H9 (cell line): ENCODE data around the gene EMC8. TPM values are rescaled to one million over a fixed set of nuclear protein-coding genes. Genes with fewer than 3 reads are reported as not detected.

ENCODE experiments used
- DNase-seq: peaks from one replicate; pipeline ENCODE4 v3.0.0-alpha.2; 2017
- H2AFZ ChIP-seq: one replicate; pipeline ENCODE4 v1.6.1; 2013; ENCODE audit warnings: mild to moderate bottlenecking, low read length, control low read depth, moderate library complexity
- H2AK5ac ChIP-seq: 2 replicates; pipeline ENCODE4 v1.6.1; 2013; ENCODE audit warnings: low read length, control low read depth, mixed read lengths; ENCODE audit not compliant: insufficient read length
- H2BK120ac ChIP-seq: one replicate; pipeline ENCODE4 v1.6.1; 2013; ENCODE audit warnings: low read depth, mild to moderate bottlenecking, low read length, control low read depth, inconsistent platforms; ENCODE audit not compliant: poor library complexity, severe bottlenecking
- H2BK12ac ChIP-seq: 2 replicates; pipeline ENCODE4 v1.6.1; 2013; ENCODE audit warnings: low read length, control low read depth, mixed read lengths, low read depth; ENCODE audit not compliant: insufficient read length
- H2BK15ac ChIP-seq: 2 replicates; pipeline ENCODE4 v1.6.1; 2013; ENCODE audit warnings: low read depth, low read length, control low read depth
- H2BK20ac ChIP-seq: one replicate; pipeline ENCODE4 v1.6.1; 2013; ENCODE audit warnings: low read depth, mild to moderate bottlenecking, low read length, control low read depth, inconsistent platforms; ENCODE audit not compliant: poor library complexity, severe bottlenecking
- H2BK5ac ChIP-seq: 2 replicates; pipeline ENCODE4 v1.6.1; 2013; ENCODE audit warnings: low read length, control low read depth, mixed read lengths; ENCODE audit not compliant: insufficient read length
- H3K14ac ChIP-seq: 2 replicates; pipeline ENCODE4 v1.6.1; 2013; ENCODE audit warnings: low read length, control low read depth; ENCODE audit not compliant: insufficient read depth
- H3K18ac ChIP-seq: 2 replicates; pipeline ENCODE4 v1.6.1; 2013; ENCODE audit warnings: low read depth, mild to moderate bottlenecking, mixed read lengths, low read length, control low read depth; ENCODE audit not compliant: insufficient read length
- H3K23ac ChIP-seq: 2 replicates; pipeline ENCODE4 v1.6.1; 2013; ENCODE audit warnings: low read length, control low read depth, mixed read lengths, low read depth; ENCODE audit not compliant: insufficient read length
- H3K23me2 ChIP-seq: 2 replicates; pipeline ENCODE4 v1.6.1; 2013; ENCODE audit warnings: low read depth, mild to moderate bottlenecking, mixed read lengths, low read length, control low read depth; ENCODE audit not compliant: insufficient read length, poor library complexity, severe bottlenecking
- H3K27ac ChIP-seq: 2 replicates; pipeline ENCODE4 v1.5.1; 2013; ENCODE audit warnings: low read length, control low read depth, mixed read lengths, low read depth; ENCODE audit not compliant: insufficient read length
- H3K27me3 ChIP-seq: 2 replicates; pipeline ENCODE4 v1.6.1; 2013; ENCODE audit warnings: low read length, control low read depth, inconsistent platforms; ENCODE audit not compliant: insufficient read depth
- H3K4ac ChIP-seq: 2 replicates; pipeline ENCODE4 v1.6.1; 2013; ENCODE audit warnings: low read depth, mild to moderate bottlenecking, control low read depth, inconsistent platforms, low read length, moderate library complexity
- H3K4me1 ChIP-seq: 2 replicates; pipeline ENCODE4 v1.6.1; 2013; ENCODE audit warnings: low read length, control low read depth, inconsistent platforms; ENCODE audit not compliant: insufficient read depth
- H3K4me2 ChIP-seq: 2 replicates; pipeline ENCODE4 v1.6.1; 2013; ENCODE audit warnings: low read length, control low read depth, mixed read lengths; ENCODE audit not compliant: insufficient read length, insufficient read depth
- H3K56ac ChIP-seq: 2 replicates; pipeline ENCODE4 v1.6.1; 2013; ENCODE audit warnings: low read depth, mild to moderate bottlenecking, mixed read lengths, low read length, control low read depth; ENCODE audit not compliant: insufficient read length
- H3K79me1 ChIP-seq: 2 replicates; pipeline ENCODE4 v1.6.1; 2013; ENCODE audit warnings: low read depth, mild to moderate bottlenecking, moderate library complexity, low read length, control low read depth, inconsistent platforms; ENCODE audit not compliant: insufficient read depth, poor library complexity, severe bottlenecking
- H3K79me2 ChIP-seq: 2 replicates; pipeline ENCODE4 v1.6.1; 2013; ENCODE audit warnings: low read length, control low read depth, inconsistent platforms; ENCODE audit not compliant: insufficient read depth
- H3K9ac ChIP-seq: 2 replicates; pipeline ENCODE4 v1.6.1; 2013; ENCODE audit warnings: low read length, control low read depth, mixed read lengths; ENCODE audit not compliant: insufficient read length; ENCODE audit errors: extremely low read depth
- H3K9me3 ChIP-seq: one replicate; pipeline ENCODE4 v1.6.1; 2013; ENCODE audit warnings: low read depth, low read length, inconsistent platforms; ENCODE audit not compliant: control insufficient read depth
- H3T11ph ChIP-seq: one replicate; pipeline ENCODE4 v1.6.1; 2013; ENCODE audit warnings: mild to moderate bottlenecking, low read length, control low read depth, inconsistent platforms
- H4K20me1 ChIP-seq: one replicate; pipeline ENCODE4 v1.6.1; 2013; ENCODE audit not compliant: control insufficient read depth, insufficient read length, insufficient read depth
- H4K5ac ChIP-seq: 2 replicates; pipeline ENCODE4 v1.6.1; 2013; ENCODE audit warnings: low read depth, mild to moderate bottlenecking, mixed read lengths, low read length, control low read depth; ENCODE audit not compliant: insufficient read length
- H4K8ac ChIP-seq: replicated peaks from 2 replicates; pipeline ENCODE4 v1.6.1; 2013; ENCODE audit warnings: low read length, control low read depth, mixed read lengths, low read depth; ENCODE audit not compliant: insufficient read length
- H4K91ac ChIP-seq: 2 replicates; pipeline ENCODE4 v1.6.1; 2013; ENCODE audit warnings: low read depth, mild to moderate bottlenecking, moderate library complexity, mixed read lengths, low read length, control low read depth; ENCODE audit not compliant: insufficient read length
- H3K27ac Mint-ChIP-seq, 3 experiments: 2 replicates in 2 of 3; 3 replicates in 1 of 3; pipeline ENCODE4 v1.8.0; 2020 to 2021; ENCODE audit warnings: mixed read lengths in 3 of 3, mild to moderate bottlenecking in 1 of 3, moderate library complexity in 1 of 3
- H3K27me3 Mint-ChIP-seq: 2 replicates; pipeline ENCODE4 v1.8.0; 2021; ENCODE audit warnings: low read depth, mild to moderate bottlenecking, moderate library complexity, mixed read lengths
- H3K36me3 Mint-ChIP-seq, 3 experiments: 2 replicates in 2 of 3; 3 replicates in 1 of 3; pipeline ENCODE4 v1.8.0; 2020 to 2021; ENCODE audit warnings: low read depth in 3 of 3, mixed read lengths in 3 of 3; ENCODE audit not compliant: insufficient read depth in 1 of 3
- H3K4me1 Mint-ChIP-seq, 2 experiments: 2 replicates each; pipeline ENCODE4 v1.8.0; 2020; ENCODE audit warnings: mixed read lengths in 2 of 2
- H3K4me3 Mint-ChIP-seq, 2 experiments: 2 replicates in 1 of 2; 3 replicates in 1 of 2; pipeline ENCODE4 v1.8.0; 2020 to 2021; ENCODE audit warnings: mild to moderate bottlenecking in 2 of 2, mixed read lengths in 2 of 2, moderate library complexity in 1 of 2
- H3K9me3 Mint-ChIP-seq, 2 experiments: 2 replicates in 1 of 2; 3 replicates in 1 of 2; pipeline ENCODE4 v1.8.0; 2020; ENCODE audit warnings: mild to moderate bottlenecking in 2 of 2, mixed read lengths in 2 of 2, moderate library complexity in 1 of 2
- WGBS: extraction: QIAGEN DNeasy Blood & Tissue Kit; methylation state at CpG from one replicate; pipeline ENCODE4 v1.1.7; 2013; ENCODE audit warnings: missing lambda C conversion rate, low lambda C conversion rate, mixed read lengths; ENCODE audit not compliant: insufficient read length; ENCODE audit errors: extremely low coverage; 5-methylcytosine and 5-hydroxymethylcytosine counted together
- total RNA-seq: library from RNA; stranded (reverse); gene quantifications from 2 replicates; pipeline ENCODE4 v1.2.1, GENCODE V29; 2021
- TF ChIP-seq, protein P1 (sequence below): fragments of 200-600 bp; sonication (generic); conservative IDR thresholded peaks from 3 replicates; pipeline ENCODE4 v1.8.0; 2021; ENCODE audit warnings: antibody characterized with exemption, mild to moderate bottlenecking

The EMC8 gene
- total RNA-seq, 1 experiment from 2014 or later = 52.3 TPM

DNA sequence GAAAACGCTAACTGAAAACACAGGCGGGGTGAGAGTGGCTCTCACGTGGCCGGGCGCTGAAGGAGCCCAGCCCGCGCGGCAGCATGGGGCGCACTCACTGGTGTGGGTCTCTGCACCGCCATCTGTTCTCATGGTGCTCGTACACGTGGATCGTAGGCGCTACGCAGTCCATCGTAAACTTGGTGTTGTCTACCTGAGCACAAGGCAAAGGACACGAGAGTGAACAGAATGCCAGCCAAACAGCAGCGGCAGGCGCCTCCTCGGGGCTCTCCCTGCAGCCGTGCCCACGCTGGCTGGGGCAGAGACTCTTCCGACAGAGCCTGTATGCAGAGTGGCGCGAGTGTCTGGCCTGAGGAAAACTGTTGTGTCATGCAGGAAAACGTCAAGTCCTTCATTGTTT is 19.1 kb downstream of the EMC8 start:
- Mint-ChIP-seq H3K9me3 (no peaks in the 10 kb centered on the region), H3K4me1 (no peaks in the 10 kb centered on the region), H3K27ac (peak overlapping the region in 1 of 3 experiments; percentile 87; a peak in 1 of 7 replicates), H3K36me3 (peaks cover 17 to 58% (median 44%) of the 10 kb centered on the region in 3 experiments; a peak in 6 of 7 replicates), H3K27me3 (no peaks in the 10 kb centered on the region), H3K4me3 (peak overlapping the region in 1 of 2 experiments; percentile 18; a peak in 1 of 5 replicates)
- Histone ChIP-seq H3K9me3 (no peaks in the 10 kb centered on the region), H2BK12ac (no peak overlapping the region), H3K79me1 (no peaks in the 10 kb centered on the region), H3K23ac (no peak overlapping the region), H3K27me3 (no peaks in the 10 kb centered on the region), H3K4me1 (no peaks in the 10 kb centered on the region), H2BK20ac (no peak overlapping the region), H4K5ac (no peak overlapping the region), H4K91ac (no peak overlapping the region), H3K14ac (no peak overlapping the region), H4K20me1 (no peaks in the 10 kb centered on the region), H3K4ac (no peak overlapping the region), H3K27ac (no peak overlapping the region), H2BK120ac (no peak overlapping the region), H2AK5ac (no peak overlapping the region), H3K4me2 (no peak overlapping the region), H3T11ph (no peak overlapping the region), H2BK15ac (no peak overlapping the region), H3K23me2 (no peaks in the 10 kb centered on the region), H3K18ac (no peak overlapping the region), H3K9ac (no peak overlapping the region), H2BK5ac (no peak overlapping the region), H2AFZ (no peak overlapping the region), H3K56ac (no peak overlapping the region), H4K8ac (no peak overlapping the region), H3K79me2 (no peaks in the 10 kb centered on the region)
- WGBS = no CpG with 5 or more reads among the region's 26 CpGs
- no peak for DNase-seq
- TF ChIP-seq, protein P1, sequence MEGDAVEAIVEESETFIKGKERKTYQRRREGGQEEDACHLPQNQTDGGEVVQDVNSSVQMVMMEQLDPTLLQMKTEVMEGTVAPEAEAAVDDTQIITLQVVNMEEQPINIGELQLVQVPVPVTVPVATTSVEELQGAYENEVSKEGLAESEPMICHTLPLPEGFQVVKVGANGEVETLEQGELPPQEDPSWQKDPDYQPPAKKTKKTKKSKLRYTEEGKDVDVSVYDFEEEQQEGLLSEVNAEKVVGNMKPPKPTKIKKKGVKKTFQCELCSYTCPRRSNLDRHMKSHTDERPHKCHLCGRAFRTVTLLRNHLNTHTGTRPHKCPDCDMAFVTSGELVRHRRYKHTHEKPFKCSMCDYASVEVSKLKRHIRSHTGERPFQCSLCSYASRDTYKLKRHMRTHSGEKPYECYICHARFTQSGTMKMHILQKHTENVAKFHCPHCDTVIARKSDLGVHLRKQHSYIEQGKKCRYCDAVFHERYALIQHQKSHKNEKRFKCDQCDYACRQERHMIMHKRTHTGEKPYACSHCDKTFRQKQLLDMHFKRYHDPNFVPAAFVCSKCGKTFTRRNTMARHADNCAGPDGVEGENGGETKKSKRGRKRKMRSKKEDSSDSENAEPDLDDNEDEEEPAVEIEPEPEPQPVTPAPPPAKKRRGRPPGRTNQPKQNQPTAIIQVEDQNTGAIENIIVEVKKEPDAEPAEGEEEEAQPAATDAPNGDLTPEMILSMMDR = no peak
